ENCODE measurements around the gene LARP6.

DNA sequence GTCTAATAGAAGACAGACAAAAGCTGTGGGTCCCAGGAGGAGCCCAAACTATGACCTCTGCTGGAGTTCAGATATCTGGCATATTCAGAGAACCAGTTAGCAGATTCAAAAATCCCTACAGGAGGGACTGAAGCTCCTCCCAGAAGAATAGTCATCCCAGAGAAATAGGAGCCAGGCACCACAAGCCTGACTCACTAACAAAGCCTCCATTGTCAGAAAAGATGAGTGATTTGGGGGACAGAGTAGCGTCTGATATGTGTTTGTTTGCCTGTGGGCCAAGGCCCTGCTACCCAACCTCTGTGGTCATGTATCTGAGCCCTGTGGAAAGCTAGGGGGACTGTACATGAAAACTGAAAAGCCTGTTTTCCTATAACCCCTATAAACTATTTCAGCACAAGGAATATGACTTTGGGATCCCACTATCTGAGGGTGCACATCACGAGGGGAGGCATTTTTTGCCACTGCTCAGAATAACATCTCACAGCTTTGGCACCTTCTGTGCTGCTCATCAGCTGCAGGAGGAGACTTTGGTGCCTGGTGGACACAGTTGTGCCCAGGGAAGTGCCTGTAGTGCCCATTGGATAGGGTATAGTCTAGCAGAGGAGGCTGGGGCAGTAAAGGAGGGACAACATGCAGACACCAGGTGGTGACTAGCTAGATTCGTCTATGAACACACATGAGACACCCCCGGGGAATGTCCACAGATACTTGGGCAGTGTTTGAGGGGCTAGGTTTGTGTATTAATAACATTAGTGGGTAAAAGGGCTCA is 9.7 kb upstream of the LARP6 start:
- TF ChIP-seq, protein P1, sequence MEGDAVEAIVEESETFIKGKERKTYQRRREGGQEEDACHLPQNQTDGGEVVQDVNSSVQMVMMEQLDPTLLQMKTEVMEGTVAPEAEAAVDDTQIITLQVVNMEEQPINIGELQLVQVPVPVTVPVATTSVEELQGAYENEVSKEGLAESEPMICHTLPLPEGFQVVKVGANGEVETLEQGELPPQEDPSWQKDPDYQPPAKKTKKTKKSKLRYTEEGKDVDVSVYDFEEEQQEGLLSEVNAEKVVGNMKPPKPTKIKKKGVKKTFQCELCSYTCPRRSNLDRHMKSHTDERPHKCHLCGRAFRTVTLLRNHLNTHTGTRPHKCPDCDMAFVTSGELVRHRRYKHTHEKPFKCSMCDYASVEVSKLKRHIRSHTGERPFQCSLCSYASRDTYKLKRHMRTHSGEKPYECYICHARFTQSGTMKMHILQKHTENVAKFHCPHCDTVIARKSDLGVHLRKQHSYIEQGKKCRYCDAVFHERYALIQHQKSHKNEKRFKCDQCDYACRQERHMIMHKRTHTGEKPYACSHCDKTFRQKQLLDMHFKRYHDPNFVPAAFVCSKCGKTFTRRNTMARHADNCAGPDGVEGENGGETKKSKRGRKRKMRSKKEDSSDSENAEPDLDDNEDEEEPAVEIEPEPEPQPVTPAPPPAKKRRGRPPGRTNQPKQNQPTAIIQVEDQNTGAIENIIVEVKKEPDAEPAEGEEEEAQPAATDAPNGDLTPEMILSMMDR (conservative IDR thresholded peaks at IDR 0.05; ENCODE audit: low read length): no peak
- TF ChIP-seq EZH2phosphoT487 (IDR thresholded peaks at IDR 0.05; ENCODE audit: borderline replicate concordance, low read depth, low read length): no peak
